Hematopoietic multipotent progenitor cell (in vitro differentiated cells): Measurements from ENCODE around the gene HERPUD2. TPM values are rescaled to one million over a fixed set of nuclear protein-coding genes. Genes with fewer than 3 reads are reported as not detected.

ENCODE experiments used
- DNase-seq, 3 donors: peaks; one replicate each; pipeline ENCODE4 v3.0.0-alpha.2; 2011 to 2015; ENCODE audit warnings: low read depth in 2 of 3, low spot score in 2 of 3
- total RNA-seq: library from RNA; depleted of rRNA; stranded (reverse); fragments of >200 nt; gene quantifications from one replicate; pipeline ENCODE4 v1.2.3, GENCODE V29; 2012

HERPUD2 gene, protein sequence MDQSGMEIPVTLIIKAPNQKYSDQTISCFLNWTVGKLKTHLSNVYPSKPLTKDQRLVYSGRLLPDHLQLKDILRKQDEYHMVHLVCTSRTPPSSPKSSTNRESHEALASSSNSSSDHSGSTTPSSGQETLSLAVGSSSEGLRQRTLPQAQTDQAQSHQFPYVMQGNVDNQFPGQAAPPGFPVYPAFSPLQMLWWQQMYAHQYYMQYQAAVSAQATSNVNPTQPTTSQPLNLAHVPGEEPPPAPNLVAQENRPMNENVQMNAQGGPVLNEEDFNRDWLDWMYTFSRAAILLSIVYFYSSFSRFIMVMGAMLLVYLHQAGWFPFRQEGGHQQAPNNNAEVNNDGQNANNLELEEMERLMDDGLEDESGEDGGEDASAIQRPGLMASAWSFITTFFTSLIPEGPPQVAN
- total RNA-seq = 61.7 TPM

DNA sequence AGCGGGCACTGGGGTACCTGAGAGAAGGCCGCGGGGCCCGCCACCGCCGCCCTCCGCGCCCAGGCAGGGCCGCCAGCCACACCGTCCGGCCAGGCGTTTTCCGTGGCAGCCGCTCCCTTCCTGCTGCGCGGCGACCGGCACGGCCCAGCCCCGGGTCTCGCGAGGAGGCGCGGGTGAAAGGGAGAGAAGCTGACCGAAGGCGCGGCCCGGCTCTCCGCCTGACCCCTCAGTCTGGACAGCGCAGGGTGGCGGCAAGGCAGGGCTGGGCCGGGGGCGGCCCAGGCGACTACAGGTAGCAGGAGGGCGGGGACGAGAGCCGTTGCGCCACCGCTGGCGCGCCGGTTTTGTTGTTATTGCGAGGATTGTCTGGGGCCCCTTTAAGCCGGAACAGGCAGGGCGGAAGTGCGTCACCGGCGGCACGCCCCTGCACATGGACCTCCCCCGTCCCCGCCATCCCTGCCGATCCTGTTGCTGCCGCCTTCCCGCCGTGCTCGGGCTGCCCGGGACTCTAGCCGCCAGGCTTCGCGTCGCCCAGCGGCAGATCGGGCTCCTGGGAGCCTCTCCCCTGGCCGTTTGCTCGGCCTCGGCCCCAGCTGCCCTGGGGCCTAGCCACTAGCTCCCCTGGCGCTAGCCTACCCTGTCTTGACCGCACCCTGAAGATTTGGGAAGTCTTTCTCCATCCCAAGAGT is at the start of gene HERPUD2:
Gene HERPUD2 (minus strand): TSS at position 352 of the 689 bp plus-strand sequence. CDS start 805 bp downstream, outside the sequence.
- DNase-seq = peak; percentile 86 to 94 (median 92)

DNA sequence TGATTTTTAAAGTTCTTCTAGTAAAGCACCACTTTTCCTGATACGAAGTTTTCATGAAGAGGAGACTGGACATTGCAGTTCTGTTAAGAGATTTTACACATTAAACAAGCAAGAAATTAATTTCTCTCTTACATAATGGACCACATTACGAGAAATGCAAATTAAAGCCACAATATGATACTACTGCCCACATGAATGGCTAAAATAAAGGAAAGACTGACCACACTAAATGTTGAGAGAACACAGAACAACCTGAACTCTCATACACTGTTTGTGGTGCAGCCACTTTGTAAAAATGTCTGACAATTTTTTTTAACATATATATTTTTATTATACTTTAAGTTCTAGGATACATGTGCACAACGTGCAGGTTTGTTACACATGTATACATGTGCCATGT is 44.0 kb upstream of the HERPUD2 start:
- no peak for DNase-seq

DNA sequence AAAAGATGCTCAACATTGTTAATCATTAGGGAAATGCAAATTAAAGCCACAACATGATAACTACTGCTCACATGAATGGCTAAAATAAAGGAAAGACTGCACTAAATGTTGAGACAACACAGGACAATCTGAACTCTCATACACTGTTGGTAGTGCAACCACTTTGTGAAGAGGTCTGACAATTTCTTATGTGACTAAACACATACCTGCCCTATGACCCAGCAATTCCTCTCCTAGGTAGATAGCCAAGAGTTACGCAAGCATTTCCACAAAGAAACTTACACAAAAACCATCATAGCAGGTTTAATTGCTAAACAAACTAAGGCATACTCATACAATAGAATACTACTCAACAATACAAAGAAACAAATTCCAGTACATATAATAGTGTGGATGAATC is 41.8 kb upstream of the HERPUD2 start:
- DNase-seq = no peak

DNA sequence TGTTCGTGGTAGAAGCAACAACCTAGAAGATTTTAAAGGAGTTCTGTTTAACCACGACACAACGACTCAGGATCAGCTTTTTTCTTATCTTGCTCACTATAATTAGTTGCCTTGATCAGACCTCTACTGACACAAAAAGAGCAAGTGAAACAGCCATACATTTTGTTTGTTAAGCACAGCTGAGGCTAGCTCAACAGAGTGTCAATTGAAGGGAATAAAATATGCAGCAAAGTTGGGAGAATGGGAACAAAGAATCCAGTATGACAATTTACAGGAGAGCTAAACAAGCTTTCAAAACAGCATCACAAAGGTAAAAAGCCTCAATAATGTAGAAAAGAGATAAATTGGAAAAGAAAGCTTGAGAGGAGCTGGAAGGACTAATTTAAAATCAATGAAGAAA is 40.5 kb upstream of the HERPUD2 start:
- DNase-seq = no peak

DNA sequence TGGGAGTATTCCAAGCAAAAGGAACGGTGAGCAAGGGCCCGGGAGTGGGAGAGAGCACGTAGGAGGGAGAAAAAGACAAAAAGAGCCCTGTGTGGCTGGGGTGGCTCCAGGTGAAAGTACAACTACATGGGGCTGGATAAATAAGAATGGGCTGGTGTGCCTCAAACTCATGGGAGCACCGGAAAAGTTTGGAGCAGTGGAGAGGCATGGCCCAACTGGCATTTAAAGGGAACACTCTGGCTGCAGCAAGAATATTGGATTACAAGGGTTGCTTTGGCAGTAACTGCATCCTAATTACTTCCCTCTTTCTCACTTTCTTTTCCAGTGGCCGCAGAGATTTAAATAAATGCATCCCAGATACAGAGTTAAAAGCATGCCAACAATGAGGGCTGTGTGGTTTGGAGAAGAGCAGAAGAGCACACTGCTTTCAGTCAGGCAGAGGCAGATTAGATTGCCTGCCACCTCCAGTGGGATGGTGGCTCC is 39.1 kb upstream of the HERPUD2 start:
- no peak for DNase-seq

DNA sequence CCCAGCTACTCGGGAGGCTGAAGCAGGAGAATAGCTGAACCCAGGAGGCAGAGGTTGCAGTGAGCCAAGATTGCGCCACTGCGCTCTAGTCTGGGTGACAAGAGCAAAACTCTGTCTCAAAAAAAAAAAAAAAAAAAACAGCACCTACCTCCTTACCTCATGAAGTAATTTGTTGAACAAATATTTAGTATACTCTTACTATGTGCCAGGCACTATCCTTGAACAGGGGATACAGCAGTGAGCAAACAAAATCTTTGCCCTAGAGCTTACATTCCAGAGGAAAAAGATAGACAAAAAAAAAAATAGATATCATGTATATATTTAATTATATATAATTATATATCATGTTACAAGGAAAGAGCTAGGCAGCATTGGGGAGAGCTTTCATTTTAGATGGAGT is 36.4 kb upstream of the HERPUD2 start:
- DNase-seq = no peak

DNA sequence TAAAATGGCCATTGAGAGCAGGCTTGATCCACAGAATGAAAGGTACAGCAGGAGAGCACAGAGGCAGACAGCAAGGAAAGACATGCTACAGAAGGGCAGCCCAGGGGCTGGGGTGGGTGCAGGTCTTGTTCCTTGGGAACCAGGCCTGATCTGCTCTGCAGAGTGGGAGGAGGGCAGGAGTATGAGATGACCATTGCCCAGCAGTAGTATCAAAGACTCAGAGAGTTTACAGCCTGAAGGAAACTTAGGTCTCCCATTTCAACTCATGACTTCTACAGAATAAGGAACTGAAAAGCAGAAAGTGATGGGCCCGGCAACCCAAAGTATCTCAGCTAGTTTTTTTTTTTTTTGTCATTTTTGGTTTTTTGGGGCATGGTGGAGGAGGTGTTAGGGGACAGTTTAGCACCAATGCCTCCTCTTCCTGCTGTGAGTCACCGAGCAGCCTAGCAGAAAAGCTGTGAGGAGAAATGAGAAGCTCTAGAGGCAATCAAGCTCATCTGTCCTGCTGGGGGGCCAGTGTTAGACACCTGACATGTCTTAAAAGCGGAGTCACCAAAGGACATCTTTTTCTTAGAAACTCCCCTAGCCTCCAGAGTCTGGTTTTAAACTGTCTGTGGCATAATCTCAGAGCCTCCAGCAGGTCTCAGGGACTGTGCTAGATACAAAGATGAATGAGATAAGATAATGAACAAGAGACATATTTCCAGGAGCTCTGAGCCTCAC is 34.3 kb upstream of the HERPUD2 start:
- peak in 1 of 3 donors; percentile 10 for DNase-seq

DNA sequence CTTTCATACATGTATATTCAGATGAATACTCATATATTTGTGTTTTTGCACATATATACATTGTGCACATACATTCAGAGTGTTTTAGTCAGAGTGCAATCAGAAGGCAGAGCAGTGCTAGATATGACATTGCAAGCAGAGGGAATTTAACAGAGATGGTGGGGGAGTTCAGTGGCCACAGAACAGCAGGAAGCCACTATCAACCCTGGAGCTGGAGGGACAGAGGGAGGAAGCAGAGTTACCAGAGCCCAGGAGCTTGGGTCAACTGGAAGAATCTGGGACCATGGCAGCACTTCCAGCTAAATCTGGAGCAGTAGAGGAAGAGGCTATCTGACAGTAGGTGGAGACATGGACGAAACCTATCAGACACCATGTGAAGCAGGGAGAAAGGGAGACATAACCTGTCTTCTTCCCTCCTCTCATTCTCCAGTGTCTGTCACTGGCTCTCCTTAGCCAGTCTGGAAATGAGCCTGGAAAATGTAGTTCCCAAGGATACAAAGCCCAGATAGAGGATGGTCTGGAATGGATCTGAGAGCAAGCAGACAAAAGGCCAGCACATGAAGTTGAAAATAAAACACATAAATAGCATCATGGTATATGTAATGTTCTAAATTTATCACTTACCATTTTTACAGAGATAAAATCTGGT is 33.6 kb upstream of the HERPUD2 start:
- DNase-seq = no peak

DNA sequence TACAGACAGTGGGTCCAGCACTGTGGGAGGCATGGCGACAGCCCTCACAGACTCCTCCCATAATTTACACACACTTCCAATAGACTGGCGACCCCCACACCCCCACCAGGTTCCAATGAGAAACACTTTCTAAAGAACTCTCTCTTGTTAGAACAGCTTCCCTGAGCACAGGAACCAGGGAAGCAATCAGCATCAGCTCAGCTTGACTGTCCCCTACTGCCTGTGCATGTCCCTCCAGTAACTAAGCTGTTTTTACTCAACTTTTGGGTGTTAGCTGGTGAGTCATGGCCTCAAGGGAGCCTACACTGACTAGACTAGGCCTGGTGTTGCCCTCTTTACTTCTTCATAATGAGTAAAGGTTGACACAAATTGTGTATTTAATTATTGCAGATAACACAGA is 32.6 kb upstream of the HERPUD2 start:
- DNase-seq = no peak

DNA sequence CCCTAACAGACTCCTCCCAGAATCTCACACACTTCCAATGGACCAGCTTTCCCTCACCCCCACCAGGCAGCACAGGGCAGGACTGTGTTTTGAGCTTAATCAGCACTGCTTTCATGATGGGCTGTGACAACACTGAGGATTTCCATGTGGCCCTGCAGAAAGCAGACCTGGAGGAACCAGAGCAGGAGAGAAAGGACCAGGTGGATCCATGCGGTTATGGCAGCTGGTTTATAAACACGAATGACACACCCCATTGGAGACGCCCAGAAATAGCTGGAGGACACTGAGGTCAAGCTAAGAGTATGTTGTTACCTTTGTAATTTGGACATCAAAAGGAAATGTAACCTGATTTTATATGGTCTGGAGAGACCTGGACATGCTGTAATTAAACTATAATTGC is 31.7 kb upstream of the HERPUD2 start:
- DNase-seq = no peak

DNA sequence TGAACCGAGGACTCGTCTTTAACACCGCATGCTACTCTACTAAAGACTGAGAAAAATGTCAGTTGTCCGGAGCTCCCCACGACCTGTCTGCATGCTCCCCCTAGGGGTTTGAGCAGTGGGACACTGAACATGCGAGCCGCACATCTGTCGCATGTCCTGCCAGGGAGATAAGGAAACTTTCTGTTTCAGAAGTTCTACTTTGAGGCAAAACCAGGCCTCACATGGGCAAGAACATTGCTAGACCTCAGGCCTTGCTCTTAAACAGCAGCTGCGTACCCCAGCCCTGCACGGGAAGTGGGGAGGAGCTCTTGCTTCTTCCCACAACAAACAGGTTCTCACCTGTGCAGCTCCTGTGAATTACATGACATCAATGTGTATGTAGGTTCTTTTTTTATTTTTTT is 30.3 kb upstream of the HERPUD2 start:
- DNase-seq = peak in 1 of 3 donors; percentile 43

DNA sequence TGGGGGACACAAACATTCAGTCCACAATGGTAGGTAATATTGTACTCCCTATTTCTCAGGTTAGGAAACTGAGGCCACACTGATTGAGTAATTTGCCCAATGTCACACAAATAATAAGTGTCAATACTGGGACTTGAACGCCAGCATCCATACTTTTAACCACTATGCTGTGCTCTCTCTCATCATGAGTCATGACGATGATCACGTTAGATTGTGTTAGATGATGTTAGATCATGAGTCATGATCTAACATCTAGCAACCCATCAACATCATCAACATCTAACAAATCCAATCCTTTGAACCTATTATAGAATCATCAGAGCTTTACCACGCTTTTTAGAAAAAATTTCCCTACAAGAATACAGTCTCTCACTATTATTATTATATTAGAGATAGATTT is 28.1 kb upstream of the HERPUD2 start:
- DNase-seq = no peak

DNA sequence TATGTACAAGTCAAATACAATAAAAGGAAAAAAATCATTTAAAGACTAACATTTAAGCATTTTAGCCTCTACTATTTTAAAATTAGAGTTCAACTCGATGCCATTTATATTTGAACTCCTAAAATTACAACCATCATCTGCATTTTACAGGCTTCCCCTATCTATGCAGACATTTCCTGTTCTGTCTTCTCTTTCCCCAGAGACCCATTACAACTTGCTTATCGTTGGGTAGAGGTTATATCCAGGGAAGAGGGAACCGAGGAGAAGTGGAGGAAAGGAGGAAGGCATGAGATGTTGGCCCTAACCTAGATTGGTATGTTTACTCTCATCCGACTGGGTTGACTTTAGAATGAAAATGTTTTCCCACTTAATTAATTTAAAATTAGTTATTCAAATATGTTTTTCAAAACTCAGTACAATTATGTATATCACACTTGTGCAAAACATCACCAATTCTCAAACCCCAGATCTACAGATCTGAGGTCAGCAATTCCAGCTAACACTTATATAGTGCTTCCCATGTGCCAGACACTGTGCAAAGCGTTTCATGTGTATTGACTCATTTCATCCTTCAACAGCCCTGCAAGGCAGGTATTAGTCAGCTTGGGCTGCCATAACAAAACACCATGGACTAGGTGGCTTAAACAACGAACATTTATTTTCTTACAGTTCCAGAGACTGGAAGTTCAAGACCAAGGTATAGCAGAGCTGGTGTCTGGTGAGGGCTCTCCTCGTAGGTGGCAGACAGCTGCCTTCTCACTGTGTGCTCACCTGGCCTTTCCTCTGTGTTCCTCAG is 27.3 kb upstream of the HERPUD2 start:
- DNase-seq = peak in 1 of 3 donors; percentile 17

DNA sequence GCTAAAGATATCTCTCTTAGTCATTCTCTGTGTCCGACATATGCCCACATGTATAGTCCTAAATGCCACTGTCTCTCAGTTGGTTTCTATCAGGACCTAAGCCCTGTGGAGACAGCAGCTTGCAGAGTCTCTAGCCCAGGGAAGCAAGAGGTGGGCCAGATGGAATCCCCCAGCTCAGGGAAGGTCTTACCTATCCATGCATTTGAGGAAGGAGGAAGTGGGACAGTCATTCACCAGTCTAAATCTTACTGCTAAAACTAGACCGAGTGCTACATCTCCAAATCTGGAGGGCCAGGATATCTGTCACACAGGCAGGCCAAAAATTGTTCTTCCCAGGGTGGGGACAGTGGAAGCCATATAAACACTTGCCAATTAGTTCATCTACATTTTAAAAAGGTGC is 26.4 kb upstream of the HERPUD2 start:
- DNase-seq = no peak

DNA sequence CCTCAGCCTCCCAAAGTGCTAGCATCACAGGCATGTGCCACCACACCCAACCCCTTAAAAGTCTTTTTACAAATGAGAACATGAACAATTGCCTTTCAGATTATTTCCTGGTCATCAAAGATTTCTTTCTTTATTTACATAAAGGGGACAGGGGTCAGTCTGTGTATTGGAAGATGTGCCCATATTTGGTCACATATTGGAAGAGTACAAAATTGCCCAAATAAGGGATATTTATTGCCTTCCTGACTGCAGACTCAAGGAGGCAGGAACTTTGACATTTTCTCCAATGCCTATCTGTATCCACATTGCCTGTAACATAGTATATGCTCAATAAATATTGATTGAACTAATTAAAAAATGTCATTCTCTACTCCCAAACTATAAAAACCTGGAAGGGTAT is 25.9 kb upstream of the HERPUD2 start:
- DNase-seq = no peak

DNA sequence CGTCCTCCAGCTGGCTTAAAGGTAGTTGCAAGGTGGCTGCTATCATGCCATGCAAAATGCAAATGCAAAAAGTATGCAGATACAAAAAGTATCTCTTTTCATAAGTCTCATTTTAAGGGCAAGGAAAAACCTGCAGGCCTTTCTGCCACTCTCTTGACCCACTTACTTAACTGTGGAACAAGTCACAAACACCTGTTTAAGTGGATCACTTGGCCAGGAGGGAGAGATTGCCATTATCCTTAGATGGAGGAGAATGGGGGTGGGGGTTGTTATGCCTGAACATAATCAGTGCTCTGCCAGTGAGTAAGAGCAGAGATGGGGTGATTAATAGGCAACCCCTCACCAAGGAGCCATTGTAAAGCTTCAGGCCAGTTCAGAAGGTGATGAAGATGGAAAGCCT is 25.1 kb upstream of the HERPUD2 start:
- no peak for DNase-seq

DNA sequence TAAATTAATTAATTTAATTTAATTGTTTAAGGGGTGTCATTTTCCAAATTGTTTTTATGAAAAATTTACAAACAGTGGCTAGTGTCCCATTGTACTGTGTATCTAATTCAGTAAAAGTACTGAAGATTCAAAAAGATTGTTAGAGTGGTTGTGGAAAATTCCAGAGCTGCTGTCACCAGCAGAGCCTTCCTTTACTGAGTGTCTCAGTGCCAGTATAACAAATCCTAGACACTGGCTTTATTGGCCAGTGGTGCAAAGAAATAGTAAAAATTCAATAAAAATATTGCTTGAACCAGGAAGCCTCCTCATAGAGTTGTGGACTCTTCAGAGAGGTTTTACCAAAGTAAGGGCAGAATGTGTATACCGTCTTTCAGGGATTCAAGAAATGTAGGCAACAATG is 23.1 kb upstream of the HERPUD2 start:
- no peak for DNase-seq

DNA sequence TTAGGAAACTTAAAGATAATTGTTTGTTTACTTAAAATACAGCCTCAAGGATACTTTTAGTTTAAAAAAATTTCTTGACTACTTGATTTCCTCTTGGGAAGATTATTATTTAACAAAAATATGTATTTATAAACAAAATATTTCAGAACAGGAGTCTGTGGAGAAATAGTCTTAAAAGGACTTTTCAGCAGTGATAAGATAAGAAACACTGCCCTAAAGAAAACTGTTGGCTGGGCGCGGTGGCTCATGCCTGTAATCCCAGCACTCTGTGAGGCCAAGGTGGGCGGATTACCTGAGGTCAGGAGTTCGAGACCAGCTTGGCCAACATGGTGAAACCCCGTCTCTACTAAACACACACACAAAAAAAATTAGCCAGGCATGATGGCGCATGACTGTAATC is 22.6 kb upstream of the HERPUD2 start:
- no peak for DNase-seq

DNA sequence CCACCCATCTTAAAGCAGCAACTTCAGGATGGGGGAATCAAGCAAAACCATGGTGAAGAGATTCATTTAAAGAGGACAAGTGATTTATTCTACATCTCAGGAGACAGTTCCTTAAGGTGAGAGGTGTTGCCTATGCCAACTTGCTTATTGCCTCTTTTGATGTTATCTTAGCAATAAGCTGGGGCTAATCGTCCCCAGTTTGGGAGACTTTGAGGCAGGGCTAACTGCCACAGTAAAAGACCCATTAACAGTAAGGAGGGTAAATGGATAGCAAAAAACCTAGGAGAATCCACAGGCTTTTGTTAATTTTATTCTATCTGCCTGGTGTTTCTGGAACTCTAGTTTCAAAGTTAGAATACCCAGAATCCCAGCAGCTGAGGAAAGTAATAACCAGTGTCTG is 22.1 kb upstream of the HERPUD2 start:
- no peak for DNase-seq
